ENCODE results near the gene FKBP5.
"Not testable (repeated sequence)": the region's sequence is repeated elsewhere in the genome, so short reads cannot be mapped to it uniquely, and the experiment has no call there.

Gene FKBP5

DNA sequence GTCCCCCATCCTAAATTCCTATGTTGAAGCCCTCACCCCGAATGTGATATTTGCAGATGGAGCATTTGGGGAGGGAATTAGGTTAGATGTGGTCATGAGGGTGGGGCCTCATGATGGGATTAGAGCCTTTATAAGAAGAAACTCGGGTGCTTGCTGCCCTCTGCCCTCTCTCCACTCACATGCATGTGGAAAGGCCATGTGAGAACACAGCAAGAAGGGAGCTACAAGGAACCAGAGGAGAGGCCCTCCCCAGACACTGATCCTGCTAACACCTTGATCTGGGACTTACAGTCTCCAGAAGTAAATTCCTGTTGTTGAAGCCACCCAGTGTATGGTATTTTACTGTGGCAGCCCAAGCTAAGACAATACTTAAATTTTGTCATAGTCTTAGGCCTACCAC, 106.4 kb downstream of the FKBP5 start:
- no peak for DNase-seq

- no peak for DNase-seq
Measured at GRCh38 chr6:35581633-35582032, 107.1 kb downstream of the FKBP5 start.

DNA sequence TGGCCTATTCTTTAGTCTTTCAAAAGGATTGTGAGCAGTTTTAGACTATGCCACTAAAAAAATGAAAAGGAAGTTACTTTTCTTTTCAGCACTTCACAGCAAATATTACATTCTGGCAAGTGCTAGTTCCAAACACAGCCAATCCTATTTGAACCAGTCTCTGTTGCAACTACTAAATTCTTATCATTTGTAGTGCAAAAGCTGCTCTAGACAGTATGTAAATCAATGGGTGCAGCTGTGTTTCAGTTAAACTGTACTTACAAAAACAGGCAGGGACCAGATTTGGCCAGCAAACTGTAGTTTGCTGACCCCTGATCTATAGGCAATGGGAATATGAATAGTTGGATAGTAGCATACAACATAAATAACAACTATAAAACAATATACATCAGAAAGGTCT, 107.9 kb downstream of the FKBP5 start:
- no peak for DNase-seq

DNA sequence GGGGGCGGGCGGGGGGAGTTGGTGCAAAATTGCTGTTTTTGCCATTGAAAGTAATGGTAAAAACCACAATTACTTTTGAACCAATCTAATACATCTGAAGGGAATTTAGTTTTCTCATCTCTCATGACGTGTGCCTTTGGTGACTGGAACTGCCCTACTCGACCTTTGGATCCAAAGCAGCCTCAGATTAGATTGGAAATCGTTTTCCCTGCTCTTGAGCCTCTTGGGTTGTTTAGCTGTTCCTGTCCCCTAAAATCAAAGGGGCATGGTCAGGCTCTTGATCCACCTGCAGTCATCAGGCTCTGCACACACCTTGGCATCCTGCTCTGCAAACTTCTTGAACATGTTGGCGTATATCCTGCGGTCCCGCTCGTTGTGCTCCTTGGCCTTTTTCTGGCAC, 112.0 kb downstream of the FKBP5 start:
- no peak for DNase-seq

GRCh38 chr6:35573495-35574110, 115.1 kb downstream of the FKBP5 start:
- no peak for DNase-seq

DNA sequence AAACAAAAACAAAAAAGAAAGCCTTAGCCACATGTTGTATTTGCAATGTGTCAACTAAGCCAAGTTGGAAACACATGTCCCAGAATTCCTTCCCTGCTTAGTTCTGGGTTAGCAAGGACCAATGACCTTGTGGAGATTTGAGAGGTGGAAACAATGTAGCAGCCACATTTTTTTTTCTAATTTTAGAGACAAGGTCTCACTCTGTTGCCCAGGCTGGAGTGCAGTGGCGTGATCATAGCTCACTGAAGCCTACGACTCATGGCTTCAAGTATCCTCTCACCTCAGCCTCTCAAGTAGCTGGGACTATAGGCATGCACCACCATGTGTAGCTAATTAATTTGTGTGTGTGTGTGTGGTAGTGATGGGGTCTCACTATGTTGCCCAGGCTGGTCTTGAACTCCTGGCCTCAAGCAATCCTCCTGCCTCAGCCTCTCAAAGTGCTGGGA, 117.8 kb downstream of the FKBP5 start:
- not testable (repeated sequence) for DNase-seq

GRCh38 chr6:35569011-35569461, 119.7 kb downstream of the FKBP5 start:
- DNase-seq, result peak; percentile 49 to 60

GRCh38 chr6:35566794-35567193, 121.9 kb downstream of the FKBP5 start:
- no peak for DNase-seq

DNA sequence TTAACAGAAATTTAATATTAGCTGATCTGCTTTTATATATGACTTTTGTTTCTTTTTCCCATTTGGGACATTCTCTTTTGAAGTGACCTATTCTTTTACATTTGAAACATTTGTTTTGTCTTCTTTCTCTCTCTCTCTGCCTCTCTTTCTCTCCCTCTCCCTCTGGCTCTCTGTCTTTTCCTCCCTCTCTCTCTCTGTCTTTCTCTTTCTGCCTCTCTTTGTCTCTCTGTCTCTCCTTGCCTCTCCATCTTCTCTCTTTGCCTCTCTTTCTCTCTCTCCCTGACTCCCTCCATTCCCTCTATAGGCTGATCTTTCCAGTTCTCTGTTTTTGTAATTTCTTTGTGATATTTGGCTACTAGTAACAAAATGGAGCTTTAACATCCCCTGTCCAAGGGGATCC, 124.0 kb downstream of the FKBP5 start:
- DNase-seq, result no peak

GRCh38 chr6:35562060-35562459, 126.7 kb downstream of the FKBP5 start:
- DNase-seq, result no peak

DNA sequence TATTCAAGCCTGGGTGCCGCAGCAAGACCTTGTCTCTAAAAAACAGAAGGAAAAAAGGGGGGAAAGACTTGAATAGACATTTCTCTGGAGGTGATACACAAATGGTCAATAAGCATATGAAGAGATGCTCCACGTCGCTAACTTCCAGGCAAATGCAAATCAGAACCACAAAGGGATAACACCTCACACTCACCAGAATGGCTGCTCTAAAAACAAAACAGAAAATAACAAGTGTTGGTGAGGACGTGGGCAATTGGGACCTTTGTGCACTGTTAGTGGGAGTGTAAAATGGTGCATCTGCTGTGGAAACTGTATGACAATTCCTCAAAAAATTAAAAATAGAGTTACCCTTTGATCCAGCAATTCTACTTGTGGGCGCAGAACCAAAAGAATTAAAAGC, 127.6 kb downstream of the FKBP5 start:
- DNase-seq, result no peak

DNA sequence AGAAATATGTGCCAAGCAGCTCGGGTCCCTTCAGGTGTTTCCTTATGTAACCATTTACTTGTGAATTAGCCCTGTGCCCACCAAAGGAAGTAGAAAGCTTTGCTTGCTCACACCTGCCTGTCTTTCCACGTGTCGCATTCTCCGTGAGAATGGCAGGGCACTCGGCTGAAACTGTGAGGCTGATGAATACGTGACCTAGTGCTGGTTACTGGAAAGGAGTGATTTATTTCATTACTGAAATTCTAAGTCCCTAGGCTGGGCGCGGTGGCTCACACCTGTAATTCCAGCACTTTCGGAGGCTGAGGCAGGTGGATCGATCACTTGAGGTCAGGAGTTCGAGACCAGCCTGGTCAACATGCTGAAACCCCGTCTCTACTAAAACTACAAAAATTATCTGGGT, 130.1 kb downstream of the FKBP5 start:
- DNase-seq, result peak in 1 of 2 experiments; percentile 24

- no peak for DNase-seq
Measured at GRCh38 chr6:35557239-35557638, 131.5 kb downstream of the FKBP5 start.

DNA sequence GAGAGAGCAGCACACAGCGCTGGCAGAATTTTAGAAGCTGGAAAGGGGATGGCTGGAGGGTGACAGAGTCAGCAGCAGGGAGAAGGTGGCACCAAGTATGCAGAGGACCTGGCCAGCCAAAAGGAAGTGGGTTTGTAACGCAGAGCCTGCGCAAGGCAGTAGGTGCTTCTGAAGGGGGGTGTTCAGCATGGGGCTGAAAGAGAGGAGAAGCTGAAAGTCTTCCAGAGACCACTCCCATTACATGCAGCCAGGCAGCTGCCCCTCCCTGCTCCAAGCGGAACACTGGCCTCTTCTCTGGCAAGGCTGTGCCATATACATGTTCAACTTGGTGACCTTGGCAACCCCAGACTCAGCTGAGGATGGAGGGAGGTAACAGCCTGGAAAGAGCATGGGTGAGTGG, 133.9 kb downstream of the FKBP5 start:
- DNase-seq, result no peak

- no peak for DNase-seq
Measured at GRCh38 chr6:35553315-35553714, 135.4 kb downstream of the FKBP5 start.

GRCh38 chr6:35552285-35552917, 136.3 kb downstream of the FKBP5 start:
- DNase-seq, result peak; percentile 71 to 80

DNA sequence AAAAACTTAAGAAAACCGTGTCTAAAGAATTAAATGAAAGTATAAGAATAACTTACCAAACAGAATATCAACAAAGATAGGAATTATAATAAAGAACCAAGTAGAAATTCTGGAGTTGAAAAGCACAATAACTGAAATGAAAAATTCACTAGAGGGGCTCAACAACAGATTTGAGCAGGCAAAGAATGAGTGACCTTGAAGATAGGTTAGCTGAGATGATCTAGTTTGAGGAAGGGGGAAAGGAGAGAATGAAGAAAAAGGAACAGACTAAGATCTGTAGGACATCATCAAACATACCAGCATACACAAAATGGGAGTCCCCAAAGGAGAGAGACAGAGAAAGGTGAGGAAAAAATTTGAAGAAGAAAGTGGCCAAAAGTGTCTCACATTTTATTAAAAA, 138.3 kb downstream of the FKBP5 start:
- no peak for DNase-seq

DNA sequence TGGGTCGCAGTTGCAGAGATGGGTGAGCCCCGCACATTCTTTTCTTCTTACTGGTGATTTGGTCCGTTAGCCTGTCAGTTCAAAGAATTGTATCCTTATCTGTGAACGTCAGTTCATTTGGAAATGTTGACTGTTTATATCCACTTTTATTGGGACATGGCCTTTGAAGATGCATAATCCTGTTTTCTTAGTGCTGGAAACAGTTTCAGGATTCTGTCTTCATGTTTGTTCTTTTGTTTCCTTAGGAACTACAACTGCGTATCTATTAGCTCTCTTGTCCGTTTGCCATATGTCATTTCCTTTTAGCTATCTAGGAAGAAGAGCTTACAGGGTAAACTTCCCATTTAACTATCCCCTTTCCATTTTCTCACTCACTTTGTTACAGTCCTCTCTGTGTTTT, 141.0 kb downstream of the FKBP5 start:
- DNase-seq, result no peak

DNA sequence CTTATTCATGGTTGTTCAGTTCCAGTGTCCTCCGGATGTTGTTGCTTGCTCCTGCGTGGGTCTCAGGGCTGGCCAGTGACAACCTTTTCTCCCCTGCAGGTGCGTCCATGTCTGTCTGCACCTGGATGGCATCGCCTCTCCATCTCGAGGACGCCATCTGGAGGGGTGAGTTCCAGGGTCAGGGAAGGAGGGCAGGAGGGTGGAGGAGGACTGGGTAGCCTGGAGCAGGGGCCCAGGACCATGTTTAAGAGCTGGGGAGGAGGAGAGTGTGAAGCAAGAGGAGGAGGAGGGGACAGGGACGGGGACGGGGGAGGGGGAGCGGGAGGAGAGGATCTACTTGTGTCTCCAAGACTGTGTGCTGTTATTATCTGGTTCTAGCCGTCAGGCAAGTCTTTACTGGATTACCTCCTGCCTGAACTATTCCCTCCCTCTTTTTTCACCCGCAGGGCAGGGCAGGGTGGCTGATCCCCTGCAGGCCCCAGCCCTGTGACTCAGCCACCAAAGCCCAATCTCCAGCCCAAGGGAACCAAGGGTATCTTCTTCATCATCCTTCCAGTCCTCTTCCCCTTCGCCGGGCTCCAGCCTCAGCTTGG, 143.8 kb downstream of the FKBP5 start:
- no peak for DNase-seq

DNA sequence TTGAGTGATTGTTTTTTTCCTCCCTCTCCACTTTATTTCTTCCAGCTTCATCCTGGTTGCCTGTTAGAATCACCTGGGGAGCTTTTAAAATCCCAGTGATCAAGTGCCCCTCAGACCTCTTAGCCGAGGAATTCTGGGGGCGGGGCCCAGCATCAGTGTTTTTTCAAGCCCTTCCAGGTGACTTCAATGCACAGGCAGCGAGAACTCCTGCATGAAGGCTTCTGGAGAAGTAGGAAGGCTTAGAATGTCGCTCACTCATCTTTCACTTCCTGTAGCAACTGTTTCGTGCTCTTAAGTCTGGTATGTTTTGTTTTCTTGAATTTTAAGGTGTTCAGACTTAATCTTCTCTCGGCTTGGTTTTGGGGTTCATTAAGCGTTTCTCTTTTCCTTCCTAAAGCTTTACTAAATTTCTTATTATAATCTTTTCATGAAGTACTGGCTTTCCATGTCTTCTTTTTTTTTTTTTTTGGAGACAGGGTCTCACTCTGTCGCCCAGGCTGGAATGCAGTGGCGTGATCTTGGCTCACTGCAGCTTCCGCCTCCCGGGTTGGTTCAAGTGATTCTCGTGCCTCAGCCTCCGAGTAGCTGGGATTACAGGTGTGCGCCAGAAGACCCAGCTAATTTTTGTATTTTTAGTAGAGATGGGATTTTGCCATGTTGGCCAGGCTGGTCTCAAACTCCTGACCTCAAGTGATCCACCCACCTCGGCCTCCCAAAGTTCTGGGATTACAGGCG, 145.1 kb downstream of the FKBP5 start:
- no peak for DNase-seq

DNA sequence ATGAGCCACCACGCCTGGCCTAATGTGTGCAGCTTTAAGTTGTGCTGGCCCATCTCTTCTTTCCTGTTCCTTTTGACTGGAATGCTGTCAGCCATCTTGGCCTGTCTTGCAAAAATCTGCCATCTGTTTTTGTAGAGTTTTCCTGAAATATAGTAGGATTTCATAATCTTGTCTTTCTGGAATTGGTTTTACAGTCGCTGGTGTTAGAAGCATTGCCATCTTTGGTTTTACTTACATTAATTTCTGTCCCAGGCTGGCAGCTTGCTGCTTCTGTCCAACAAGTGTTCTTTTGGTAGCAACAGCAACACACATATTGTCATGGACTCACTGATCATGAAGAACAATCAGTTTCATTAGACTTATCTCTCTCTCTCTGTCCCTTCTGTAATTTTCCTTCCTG, 146.9 kb downstream of the FKBP5 start:
- DNase-seq, result no peak

DNA sequence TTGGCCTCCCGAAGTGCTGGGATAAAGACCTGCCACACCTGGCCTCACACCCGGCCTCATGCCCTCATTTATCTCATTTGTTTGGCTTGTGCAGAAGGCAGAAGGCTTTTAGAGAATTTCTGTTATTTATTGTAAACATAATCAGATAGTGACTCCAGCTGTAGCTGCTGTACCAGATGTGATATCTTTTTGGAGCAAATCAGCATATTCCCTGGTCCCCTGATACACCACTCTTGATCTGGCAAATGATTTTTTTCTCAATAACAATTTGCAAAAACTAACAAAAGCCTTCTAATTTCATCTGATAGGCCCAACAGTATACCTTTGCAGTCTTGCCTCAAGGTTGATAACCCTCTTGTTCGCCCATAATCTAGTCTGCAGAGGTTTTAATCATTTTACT, 149.5 kb downstream of the FKBP5 start:
- DNase-seq, result no peak

DNA sequence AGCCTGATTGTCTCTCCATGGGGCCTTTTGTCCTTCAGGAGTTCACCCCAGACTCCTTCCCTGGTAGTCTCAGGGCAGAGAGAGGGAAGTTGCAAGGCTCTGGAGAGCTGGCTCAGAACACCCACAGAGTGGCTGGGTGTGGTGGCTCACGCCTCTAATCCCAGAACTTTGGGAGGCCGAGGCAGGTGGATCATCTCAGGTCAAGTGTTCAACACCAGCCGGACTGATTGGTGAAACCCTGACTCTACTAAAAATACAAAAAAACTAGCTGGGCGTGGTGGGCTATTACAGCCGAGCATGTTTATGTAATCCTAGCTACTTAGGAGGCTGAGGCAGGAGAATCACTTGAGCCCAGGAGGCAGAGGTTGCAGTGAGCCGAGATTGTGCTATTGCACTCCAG, 152.9 kb downstream of the FKBP5 start:
- not testable (repeated sequence) for DNase-seq
